IMR-90 (cell line): ENCODE results near the gene CBL. TPM values are rescaled to one million over a fixed set of nuclear protein-coding genes. Genes with fewer than 3 reads are reported as not detected.
A peak's percentile ranks its signal among the peaks of the same experiment; 100 is the strongest.

Experiments
- ATAC-seq: fragments of 200-7000 bp; cut with Tn5 transposase; 2 replicates; pipeline ENCODE4 v1.9.1; 2020; ENCODE audit warnings: low read depth, mild to moderate bottlenecking, moderate library complexity
- BruUV-seq: library from RNA; stranded (reverse); fragments of 400-500 nt; replicated peaks from 2 replicates; lab custom pipeline; 2021; lab: Mats Ljungman, UMichigan
- CTCF ChIA-PET: fragments of 300-600 bp; formaldehyde crosslinking; extraction: SDS; loops from one replicate; lab custom pipeline; 2021; ENCODE audit warnings: antibody characterized with exemption; lab: Yijun Ruan, JAX
- POLR2A ChIA-PET: fragments of 300-600 bp; sonication (Branson Sonifier 250); formaldehyde crosslinking; loops from one replicate; lab custom pipeline; 2022; ENCODE audit warnings: antibody characterized with exemption; ENCODE audit not compliant: unreplicated experiment; lab: Charles Lee
- DNase-seq: peaks from one replicate; pipeline ENCODE4 v3.0.0; 2013
- H2AFZ ChIP-seq: replicated peaks from 2 replicates; pipeline ENCODE3; 2013; ENCODE audit warnings: low read length, mild to moderate bottlenecking; ENCODE audit not compliant: poor library complexity
- H2AK5ac ChIP-seq: 2 replicates; pipeline ENCODE4 v1.6.1; 2013; ENCODE audit warnings: low read depth, low read length, inconsistent platforms
- H2AK9ac ChIP-seq: replicated peaks from 2 replicates; pipeline ENCODE3; 2013; ENCODE audit warnings: mild to moderate bottlenecking, low read depth, low read length, moderate library complexity; ENCODE audit not compliant: poor library complexity
- H2BK120ac ChIP-seq: 2 replicates; pipeline ENCODE4 v1.6.1; 2013; ENCODE audit warnings: low read depth, low read length, inconsistent platforms
- H2BK15ac ChIP-seq: 3 replicates; pipeline ENCODE4 v1.6.1; 2013; ENCODE audit warnings: low read depth, low read length, inconsistent platforms
- H2BK20ac ChIP-seq: 2 replicates; pipeline ENCODE4 v1.6.1; 2013; ENCODE audit warnings: low read depth, mild to moderate bottlenecking, inconsistent platforms, low read length, moderate library complexity
- H2BK5ac ChIP-seq: 2 replicates; pipeline ENCODE4 v1.6.1; 2013; ENCODE audit warnings: mild to moderate bottlenecking, low read depth, low read length, inconsistent platforms; ENCODE audit not compliant: poor library complexity, severe bottlenecking
- H3K14ac ChIP-seq: replicated peaks from 2 replicates; pipeline ENCODE4 v1.6.1; 2013; ENCODE audit warnings: low read depth, low read length, inconsistent platforms
- H3K18ac ChIP-seq: 2 replicates; pipeline ENCODE4 v1.6.1; 2013; ENCODE audit warnings: low read depth, low read length, control low read depth
- H3K23ac ChIP-seq: 2 replicates; pipeline ENCODE4 v1.6.1; 2013; ENCODE audit warnings: low read depth, low read length, inconsistent platforms
- H3K27ac ChIP-seq: 2 replicates; pipeline ENCODE4 v1.5.1; 2013; ENCODE audit warnings: mild to moderate bottlenecking, control low read depth, low read length; ENCODE audit not compliant: insufficient read depth
- H3K27me3 ChIP-seq: 2 replicates; pipeline ENCODE4 v1.6.1; 2013; ENCODE audit warnings: low read length; ENCODE audit not compliant: control insufficient read depth, insufficient read depth
- H3K36me3 ChIP-seq: 2 replicates; pipeline ENCODE4 v1.6.1; 2013; ENCODE audit warnings: low read length, mixed read lengths; ENCODE audit not compliant: control insufficient read depth, insufficient read depth
- H3K4ac ChIP-seq: 2 replicates; pipeline ENCODE4 v1.6.1; 2013; ENCODE audit warnings: low read depth, low read length, inconsistent platforms
- H3K4me1 ChIP-seq: 2 replicates; pipeline ENCODE4 v1.6.1; 2013; ENCODE audit warnings: low read length, mixed read lengths; ENCODE audit not compliant: control insufficient read depth, insufficient read depth
- H3K4me2 ChIP-seq: 2 replicates; pipeline ENCODE4 v1.6.1; 2013; ENCODE audit warnings: low read depth, mild to moderate bottlenecking, control low read depth, low read length, moderate library complexity
- H3K4me3 ChIP-seq: 2 replicates; pipeline ENCODE4 v1.5.1; 2013; ENCODE audit warnings: low read depth, mild to moderate bottlenecking, control low read depth, low read length, moderate library complexity; ENCODE audit not compliant: insufficient read depth
- H3K56ac ChIP-seq: 2 replicates; pipeline ENCODE4 v1.6.1; 2013; ENCODE audit warnings: low read length, inconsistent platforms; ENCODE audit not compliant: insufficient read depth; ENCODE audit errors: extremely low read depth
- H3K79me1 ChIP-seq, 2 experiments: 2 replicates each; pipeline ENCODE4 v1.6.1; 2013; ENCODE audit warnings: low read length in 2 of 2, inconsistent platforms in 1 of 2, low read depth in 1 of 2
- H3K9ac ChIP-seq: 2 replicates; pipeline ENCODE4 v1.6.1; 2013; ENCODE audit warnings: low read depth, low read length, control low read depth
- H3K9me1 ChIP-seq: 2 replicates; pipeline ENCODE4 v1.6.1; 2013; ENCODE audit warnings: low read length, inconsistent platforms; ENCODE audit not compliant: insufficient read depth
- H3K9me3 ChIP-seq: 2 replicates; pipeline ENCODE4 v1.6.1; 2013; ENCODE audit warnings: low read length; ENCODE audit not compliant: control insufficient read depth, insufficient read depth
- H4K20me1 ChIP-seq: 2 replicates; pipeline ENCODE4 v1.6.1; 2013; ENCODE audit warnings: low read length, inconsistent platforms; ENCODE audit not compliant: insufficient read depth
- H4K5ac ChIP-seq: 2 replicates; pipeline ENCODE4 v1.6.1; 2013; ENCODE audit warnings: mild to moderate bottlenecking, low read depth, low read length, control low read depth
- H4K8ac ChIP-seq, 2 experiments: 2 replicates each; pipeline ENCODE4 v1.6.1; 2013; ENCODE audit warnings: low read depth in 2 of 2, low read length in 2 of 2, control low read depth in 1 of 2, inconsistent platforms in 1 of 2
- H4K91ac ChIP-seq: 2 replicates; pipeline ENCODE4 v1.6.1; 2013; ENCODE audit warnings: low read depth, low read length, inconsistent platforms; ENCODE audit not compliant: insufficient read depth
- NFE2L2 ChIP-seq: fragments of 150-350 bp; IDR thresholded peaks from 2 replicates; pipeline ENCODE4 v1.6.1; 2016; ENCODE audit warnings: low read depth, mild to moderate bottlenecking, low read length
- WGBS, 2 experiments: methylation state at CpG; one replicate each; pipeline versions ENCODE4 v1.1.5 to v1.1.7; 2013; ENCODE audit warnings: missing lambda C conversion rate in 2 of 2; ENCODE audit not compliant: insufficient read length in 1 of 2; ENCODE audit errors: extremely low coverage in 2 of 2; 5-methylcytosine and 5-hydroxymethylcytosine counted together
- dilution Hi-C: fragments of 300-500 bp; cut with HindIII; formaldehyde crosslinking; loops from one replicate; pipeline ENCODE4 v1.14.3; 2018; ENCODE audit warnings: low sequenced_read_pairs; ENCODE audit not compliant: unreplicated experiment
- in situ Hi-C: fragments of 300-500 bp; cut with MboI; formaldehyde crosslinking; loops from 3 replicates; pipeline ENCODE4 v1.14.3; 2019; ENCODE audit warnings: low sequenced_read_pairs, inconsistent platforms, mixed read lengths
- intact Hi-C: fragments of 100-400 bp; cut with micrococcal nuclease; formaldehyde crosslinking; loops from 2 replicates; pipeline ENCODE4 v1.10.0; 2022
- polyA plus RNA-seq, 3 experiments: library from polyadenylated mRNA; depleted of rRNA; stranded (reverse); fragments of >200 nt; gene quantifications; 2 replicates each; pipeline ENCODE4 v1.2.3, GENCODE V29; 2012; ENCODE audit warnings: low replicate concordance in 1 of 3
- total RNA-seq: library from RNA; depleted of rRNA; stranded (reverse); fragments of >200 nt; gene quantifications from 2 replicates; pipeline ENCODE4 v1.2.3, GENCODE V29; 2012
- TF ChIP-seq, protein P1 (sequence below): conservative IDR thresholded peaks from 2 replicates; pipeline ENCODE4 v1.5.1; 2012; ENCODE audit warnings: mild to moderate bottlenecking, low read depth, low read length, improper control_type of control experiment
- TF ChIP-seq, protein P2 (sequence below): fragments of 150-350 bp; IDR thresholded peaks from 2 replicates; pipeline ENCODE4 v1.6.1; 2017; ENCODE audit warnings: mild to moderate bottlenecking, antibody characterized with exemption, low read length, low read depth

Gene CBL
- total and polyA plus RNA-seq, 2 of the 4 experiments (the other 2 are of a cell fraction) = 6.1 to 11.8 TPM

DNA sequence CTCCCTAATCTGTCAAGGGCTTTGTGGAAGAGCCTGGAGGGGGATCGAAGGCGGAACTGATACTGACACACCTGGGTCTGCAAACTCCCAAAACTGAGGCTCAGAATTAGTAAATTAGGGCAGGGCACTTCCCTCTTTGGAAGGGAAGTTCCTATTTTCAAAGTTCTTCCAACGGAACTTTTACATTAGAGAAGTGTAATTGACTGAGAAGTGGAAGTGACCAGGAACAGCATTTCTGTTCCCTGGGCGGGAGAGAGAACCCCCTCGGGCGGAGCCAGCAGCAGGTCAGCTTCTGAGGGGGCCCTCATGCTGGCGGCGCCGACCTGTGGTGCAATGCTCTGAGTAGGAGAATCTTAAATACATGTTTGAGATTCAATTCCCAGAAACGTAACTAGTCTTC is 1.1 kb upstream of the CBL start:
- Histone ChIP-seq H3K56ac (no peak overlapping the region), H3K9me1 (peaks cover 8% of the 10 kb centered on the region), H3K79me1 (peaks cover 0 to 19% of the 10 kb centered on the region in 2 experiments; a peak in 2 of 4 replicates), H2BK5ac (no peak overlapping the region), H2BK20ac (no peak overlapping the region), H3K27me3 (no peaks in the 10 kb centered on the region), H4K8ac (peak overlapping the region in 1 of 2 experiments; percentile 68; a peak in 1 of 4 replicates), H4K5ac (peak overlapping the region; percentile 18; the same call in 1 of the 2 replicates), H2BK120ac (no peak overlapping the region), H2BK15ac (no peak overlapping the region), H3K4me1 (peaks cover 2% of the 10 kb centered on the region), H3K18ac (no peak overlapping the region), H2AK5ac (no peak overlapping the region), H3K23ac (no peak overlapping the region), H3K36me3 (no peaks in the 10 kb centered on the region), H4K20me1 (peaks cover 23% of the 10 kb centered on the region), H3K9me3 (no peaks in the 10 kb centered on the region), H3K27ac (no peak overlapping the region), H4K91ac (no peak overlapping the region), H3K9ac (no peak overlapping the region), H3K4ac (0 out of 2 replicates have a peak overlapping the region, but pooled peaks have one; percentile 2), H3K4me3 (no peak overlapping the region), H3K14ac (no peak overlapping the region), H2AK9ac (no peak overlapping the region), H2AFZ (peak overlapping the region; percentile 60), H3K4me2 (no peak overlapping the region)
- intact Hi-C loops = loop anchor here (1.0 to 5.0 kb wide), 4 partner anchors 57 to 269 kb away; no protein-coding TSS in a partner anchor
- no CpG with 5 or more reads among the region's 10 CpGs for WGBS, 2 experiments
- ChIA-PET CTCF (interaction anchor here (0.5 to 1.3 kb wide), 5 partner anchors 9 to 136 kb away, joined by 3 to 8 read pairs (median 4); partner anchors contain the start of gene C1QTNF5), POLR2A (no interaction called here)
- DNase-seq (no peak), ATAC-seq (no peak)
- in situ Hi-C loops = no loop called here
- TF ChIP-seq, protein P1, sequence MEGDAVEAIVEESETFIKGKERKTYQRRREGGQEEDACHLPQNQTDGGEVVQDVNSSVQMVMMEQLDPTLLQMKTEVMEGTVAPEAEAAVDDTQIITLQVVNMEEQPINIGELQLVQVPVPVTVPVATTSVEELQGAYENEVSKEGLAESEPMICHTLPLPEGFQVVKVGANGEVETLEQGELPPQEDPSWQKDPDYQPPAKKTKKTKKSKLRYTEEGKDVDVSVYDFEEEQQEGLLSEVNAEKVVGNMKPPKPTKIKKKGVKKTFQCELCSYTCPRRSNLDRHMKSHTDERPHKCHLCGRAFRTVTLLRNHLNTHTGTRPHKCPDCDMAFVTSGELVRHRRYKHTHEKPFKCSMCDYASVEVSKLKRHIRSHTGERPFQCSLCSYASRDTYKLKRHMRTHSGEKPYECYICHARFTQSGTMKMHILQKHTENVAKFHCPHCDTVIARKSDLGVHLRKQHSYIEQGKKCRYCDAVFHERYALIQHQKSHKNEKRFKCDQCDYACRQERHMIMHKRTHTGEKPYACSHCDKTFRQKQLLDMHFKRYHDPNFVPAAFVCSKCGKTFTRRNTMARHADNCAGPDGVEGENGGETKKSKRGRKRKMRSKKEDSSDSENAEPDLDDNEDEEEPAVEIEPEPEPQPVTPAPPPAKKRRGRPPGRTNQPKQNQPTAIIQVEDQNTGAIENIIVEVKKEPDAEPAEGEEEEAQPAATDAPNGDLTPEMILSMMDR = no peak
- no peak for TF ChIP-seq NFE2L2
- TF ChIP-seq, protein P2, sequence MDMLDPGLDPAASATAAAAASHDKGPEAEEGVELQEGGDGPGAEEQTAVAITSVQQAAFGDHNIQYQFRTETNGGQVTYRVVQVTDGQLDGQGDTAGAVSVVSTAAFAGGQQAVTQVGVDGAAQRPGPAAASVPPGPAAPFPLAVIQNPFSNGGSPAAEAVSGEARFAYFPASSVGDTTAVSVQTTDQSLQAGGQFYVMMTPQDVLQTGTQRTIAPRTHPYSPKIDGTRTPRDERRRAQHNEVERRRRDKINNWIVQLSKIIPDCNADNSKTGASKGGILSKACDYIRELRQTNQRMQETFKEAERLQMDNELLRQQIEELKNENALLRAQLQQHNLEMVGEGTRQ = no peak
- no TSS peak for BruUV-seq
- dilution Hi-C loops = no loop called here
